Stimulated activated CD4-positive, alpha-beta T cell treated with anti-CD3 and anti-CD28 coated beads, Interleukin-2, amount 100 ng/mL, for 48 hours (primary cell): ENCODE data around the gene ZNF219.

Experiments used
- DNase-seq, 2 donors: peaks; one replicate each; pipeline ENCODE4 v3.0.0-alpha.2; 2020

ZNF219 gene

DNA sequence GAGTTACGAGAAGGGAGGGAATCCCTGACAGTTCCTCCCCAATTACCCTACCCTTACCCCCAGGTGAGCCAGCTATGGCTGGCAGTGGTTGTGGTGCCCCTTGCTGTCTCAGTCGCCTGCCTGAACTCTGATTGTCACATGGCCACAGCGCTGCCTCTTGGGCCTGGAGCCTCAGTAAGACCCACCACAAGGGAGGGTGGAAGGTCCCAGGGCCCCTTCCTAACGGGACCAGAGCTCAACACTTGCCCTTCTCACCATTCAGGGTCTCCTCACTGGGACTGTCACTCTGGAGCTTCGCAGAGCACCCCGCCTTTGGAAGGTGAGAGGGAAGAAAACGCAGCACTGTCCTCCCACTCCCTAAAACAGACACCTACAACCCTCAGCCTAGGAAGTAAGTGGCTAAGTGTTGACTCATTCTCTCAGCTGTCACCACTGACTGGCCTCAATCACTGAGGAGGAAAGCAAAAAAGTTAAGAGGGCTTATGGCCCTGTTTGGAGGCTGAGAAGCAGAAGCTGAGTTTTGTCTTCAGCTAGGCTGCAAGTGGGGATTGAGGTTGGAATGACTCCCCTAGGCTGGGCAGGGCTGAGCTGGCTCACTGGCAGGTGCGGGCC lies 3.5 kb upstream of the ZNF219 start:
- no peak for DNase-seq

GRCh38 chr14:21100931-21101330 lies 2.5 kb upstream of the ZNF219 start, which contains the start of gene TMEM253:
TMEM253 (plus strand) TSS chr14:21101066; CDS start chr14:21101344, 278 bp downstream.
- no peak for DNase-seq

GRCh38 chr14:21099596-21099985 lies 1.1 kb upstream of the ZNF219 start:
- DNase-seq = no peak

GRCh38 chr14:21098892-21099595 lies 589 bp upstream of the ZNF219 start:
- DNase-seq = no peak

- DNase-seq = no peak
These were observed 799 bp downstream of the ZNF219 start for GRCh38 chr14:21097636-21098075.

GRCh38 chr14:21096978-21097635 lies 1.3 kb downstream of the ZNF219 start:
- DNase-seq = no peak

GRCh38 chr14:21096438-21096837 lies 2.0 kb downstream of the ZNF219 start:
- no peak for DNase-seq

- DNase-seq = no peak
These were observed 2.8 kb downstream of the ZNF219 start for GRCh38 chr14:21095430-21096205.

DNA sequence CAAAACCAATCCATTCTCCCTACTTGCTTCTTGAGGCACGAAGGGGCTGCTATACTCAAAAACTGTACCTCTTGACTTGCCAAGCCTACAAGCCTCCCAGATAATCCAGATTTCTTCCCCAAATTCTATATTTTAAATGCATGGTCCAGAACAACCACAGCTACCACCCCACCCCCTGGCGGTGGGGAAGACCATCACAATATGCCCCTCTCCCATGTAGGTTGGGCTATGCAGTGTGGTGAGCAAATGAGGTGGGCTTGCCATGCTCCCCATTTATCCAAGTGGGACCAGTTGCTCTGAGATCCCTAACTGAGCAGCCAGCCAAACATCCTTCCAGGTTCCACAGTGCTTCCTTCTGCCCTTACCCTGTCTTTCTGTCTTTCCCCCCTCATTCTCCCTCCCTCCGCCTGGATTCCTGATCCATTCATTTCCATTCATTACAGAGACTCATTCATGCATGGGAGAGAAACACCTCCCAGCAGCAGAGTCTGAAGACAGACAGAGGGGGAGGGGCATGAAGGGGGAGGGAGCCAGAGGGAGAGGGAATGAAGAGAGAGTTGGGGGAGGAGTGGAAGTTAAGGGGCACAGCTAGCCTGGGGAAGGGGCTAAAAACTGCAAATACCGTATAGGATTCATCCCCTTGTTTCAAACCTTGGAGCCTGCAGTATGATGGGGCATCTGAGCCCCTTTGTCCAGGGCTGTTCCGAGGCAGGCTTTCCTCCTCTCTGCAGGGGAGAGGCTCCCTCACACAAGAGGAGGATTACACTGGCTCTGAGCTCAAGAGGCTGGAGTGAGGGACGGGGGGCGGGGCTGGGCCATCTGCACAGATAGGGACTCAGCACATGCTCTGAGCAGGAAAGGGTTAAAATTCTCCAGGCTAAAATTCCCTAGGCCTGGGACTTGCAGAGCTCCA lies 4.4 kb downstream of the ZNF219 start:
- no peak for DNase-seq

- no peak for DNase-seq
These were observed 5.4 kb downstream of the ZNF219 start for GRCh38 chr14:21093018-21093417.

DNA sequence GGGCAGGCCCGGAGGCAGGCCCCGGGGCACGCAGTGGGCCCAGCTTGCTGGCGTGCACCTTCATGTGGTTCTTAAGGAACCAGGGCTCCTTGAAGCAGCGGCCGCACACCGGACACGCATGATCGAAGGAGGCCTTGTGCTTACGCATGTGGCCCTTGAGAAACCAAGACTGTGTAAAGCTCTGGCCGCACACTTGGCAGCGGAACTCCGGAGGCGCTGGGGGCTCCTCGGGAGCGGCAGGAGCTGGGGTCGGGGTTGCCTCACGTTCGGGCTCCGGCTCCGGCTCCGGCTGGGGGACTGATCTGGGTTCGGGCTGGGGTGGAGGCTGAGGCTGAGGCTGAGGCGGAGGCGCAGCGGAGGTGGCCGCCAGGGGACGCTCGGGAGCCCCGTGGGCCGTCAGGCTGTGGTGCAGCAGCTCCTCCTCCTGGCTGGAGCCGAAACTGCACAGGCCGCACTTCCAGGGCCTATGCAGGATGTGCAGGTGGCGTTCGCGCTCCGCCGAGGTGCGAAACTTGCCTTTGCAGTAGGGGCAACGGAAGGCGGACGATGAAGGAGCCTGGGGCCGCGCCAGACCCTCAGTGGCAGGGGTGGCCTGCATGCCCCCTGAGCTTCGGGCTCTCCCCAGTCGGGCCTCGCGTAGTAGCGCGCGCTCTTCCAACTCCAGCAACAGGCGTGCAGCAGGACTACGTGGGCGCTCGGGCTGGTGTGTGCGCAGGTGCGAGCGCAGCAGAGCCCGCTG lies 6.0 kb downstream of the ZNF219 start:
- peak; percentile 97 to 98 for DNase-seq

- DNase-seq = no peak
These were observed 6.6 kb downstream of the ZNF219 start for GRCh38 chr14:21091821-21092272.

- DNase-seq = no peak
These were observed 7.4 kb downstream of the ZNF219 start for GRCh38 chr14:21090940-21091663.

DNA sequence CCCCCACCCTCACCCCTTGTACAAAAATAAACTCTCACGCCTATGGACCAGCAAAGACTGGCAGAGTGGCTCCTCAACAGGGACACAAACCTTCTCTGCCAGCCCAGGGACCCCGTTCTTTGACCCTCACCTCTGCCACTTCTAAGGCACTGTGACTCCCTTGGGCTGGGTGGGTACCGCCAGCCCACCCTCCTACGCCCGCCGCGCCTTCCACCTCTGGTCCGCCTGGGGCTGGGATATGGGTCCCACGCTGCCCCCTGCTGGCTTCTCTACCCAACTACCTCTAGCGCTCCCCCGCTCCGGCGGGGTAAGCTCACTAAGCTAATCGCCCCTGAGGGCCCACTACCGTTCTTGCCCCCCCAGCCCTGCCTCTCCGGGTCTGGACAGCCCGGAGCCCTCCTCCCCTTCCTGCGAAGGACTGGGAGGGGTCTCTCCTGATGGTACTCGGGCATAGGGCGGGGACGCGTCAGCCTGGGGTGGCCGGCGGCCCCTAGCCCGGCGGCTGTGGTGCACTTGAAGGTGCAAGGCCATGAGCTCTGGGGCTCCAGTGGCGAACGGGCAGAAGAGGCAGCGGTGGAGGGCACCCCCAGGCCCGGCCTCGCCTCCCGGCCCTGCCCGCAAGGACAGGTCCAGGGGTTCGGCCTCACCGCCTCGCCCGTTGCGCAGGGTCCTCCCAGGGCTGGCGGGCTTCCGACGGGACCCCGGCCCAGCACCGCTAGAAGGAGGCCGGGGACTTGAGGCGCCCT lies 8.1 kb downstream of the ZNF219 start:
- DNase-seq = no peak

GRCh38 chr14:21089877-21090193 lies 8.6 kb downstream of the ZNF219 start:
- DNase-seq = no peak

GRCh38 chr14:21089271-21089670 lies 9.2 kb downstream of the ZNF219 start:
- no peak for DNase-seq

- no peak for DNase-seq
These were observed 9.8 kb downstream of the ZNF219 start for GRCh38 chr14:21088687-21089086.

GRCh38 chr14:21087294-21088091 lies 11.0 kb downstream of the ZNF219 start:
- DNase-seq = no peak

GRCh38 chr14:21086908-21087293 lies 11.6 kb downstream of the ZNF219 start:
- DNase-seq = no peak
